Activated CD4-positive, CD25-positive, alpha-beta regulatory T cell treated with anti-CD3 and anti-CD28 coated beads, Interleukin-2, amount 50 U/mL, for 16 hours (primary cell): Measurements from ENCODE around the gene SHC3.

Experiments
- DNase-seq: peaks from one replicate; pipeline ENCODE4 v3.0.0-alpha.2; 2020; ENCODE audit warnings: low read depth, low spot score

SHC3 gene

GRCh38 chr9:89154651-89155336, 23.8 kb downstream of the SHC3 start:
- no peak for DNase-seq

DNA sequence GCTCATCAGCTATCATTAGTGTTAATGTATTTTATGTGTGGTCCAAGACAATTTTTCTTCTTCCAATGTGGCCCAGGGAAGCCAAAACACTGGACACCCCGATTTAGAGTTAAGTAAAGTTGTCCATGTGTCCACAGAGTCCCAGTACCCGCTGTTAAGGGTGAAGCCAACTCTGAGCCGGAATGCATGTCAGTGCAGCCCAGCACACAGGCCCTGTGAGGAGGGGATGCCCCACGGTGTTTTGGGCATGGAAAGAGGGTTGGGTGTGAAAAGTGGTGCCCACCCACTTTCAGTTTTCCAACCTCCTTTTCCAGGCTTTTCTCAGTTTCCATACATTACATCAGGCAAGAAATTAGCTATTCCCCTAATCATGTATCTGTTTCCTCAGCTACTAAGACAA, 24.4 kb downstream of the SHC3 start:
- no peak for DNase-seq

- DNase-seq: no peak
Observed at GRCh38 chr9:89153232-89154017, 25.2 kb downstream of the SHC3 start.

DNA sequence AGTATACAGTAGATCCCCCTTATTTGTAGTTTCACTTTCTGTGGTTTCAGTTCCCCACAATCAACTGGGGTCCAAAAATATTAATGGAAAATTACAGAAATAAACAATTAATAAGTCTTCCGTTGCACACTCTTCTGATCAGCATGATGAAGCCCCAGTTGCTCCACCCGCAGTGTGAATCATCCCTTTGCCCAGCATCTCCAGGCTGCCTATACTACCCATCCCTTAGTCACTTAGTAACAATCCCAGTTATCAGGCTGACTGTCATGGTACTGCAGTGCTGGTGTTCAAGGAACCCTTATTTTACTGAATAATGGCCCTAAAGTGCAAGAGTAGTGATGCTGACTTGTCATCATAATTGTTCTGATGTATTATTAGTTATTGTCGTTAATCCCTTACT, 28.9 kb downstream of the SHC3 start:
- no peak for DNase-seq

- no peak for DNase-seq
Observed at GRCh38 chr9:89145097-89145496, 33.5 kb downstream of the SHC3 start.

GRCh38 chr9:89144238-89144637, 34.4 kb downstream of the SHC3 start:
- DNase-seq: no peak

GRCh38 chr9:89143266-89143665, 35.4 kb downstream of the SHC3 start:
- no peak for DNase-seq

DNA sequence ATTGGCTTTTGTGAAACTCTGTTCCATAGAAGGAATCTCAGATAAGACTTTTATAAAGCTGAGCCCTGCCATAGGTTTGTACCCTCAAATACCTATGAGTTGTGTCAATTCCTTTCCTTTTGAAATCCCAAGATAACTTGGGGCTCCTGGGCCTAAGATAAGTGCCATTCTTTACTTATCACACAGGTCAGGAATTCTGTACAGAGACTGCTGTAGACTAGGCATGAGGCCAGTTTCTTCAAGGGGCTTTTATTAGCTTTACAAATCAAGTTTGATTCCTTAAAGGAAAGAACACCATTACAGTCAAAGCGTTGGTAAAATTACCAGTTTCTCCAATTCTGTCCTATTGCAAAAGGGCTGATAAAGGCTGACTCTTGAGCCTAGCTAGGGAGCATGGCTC, 39.2 kb downstream of the SHC3 start:
- no peak for DNase-seq

DNA sequence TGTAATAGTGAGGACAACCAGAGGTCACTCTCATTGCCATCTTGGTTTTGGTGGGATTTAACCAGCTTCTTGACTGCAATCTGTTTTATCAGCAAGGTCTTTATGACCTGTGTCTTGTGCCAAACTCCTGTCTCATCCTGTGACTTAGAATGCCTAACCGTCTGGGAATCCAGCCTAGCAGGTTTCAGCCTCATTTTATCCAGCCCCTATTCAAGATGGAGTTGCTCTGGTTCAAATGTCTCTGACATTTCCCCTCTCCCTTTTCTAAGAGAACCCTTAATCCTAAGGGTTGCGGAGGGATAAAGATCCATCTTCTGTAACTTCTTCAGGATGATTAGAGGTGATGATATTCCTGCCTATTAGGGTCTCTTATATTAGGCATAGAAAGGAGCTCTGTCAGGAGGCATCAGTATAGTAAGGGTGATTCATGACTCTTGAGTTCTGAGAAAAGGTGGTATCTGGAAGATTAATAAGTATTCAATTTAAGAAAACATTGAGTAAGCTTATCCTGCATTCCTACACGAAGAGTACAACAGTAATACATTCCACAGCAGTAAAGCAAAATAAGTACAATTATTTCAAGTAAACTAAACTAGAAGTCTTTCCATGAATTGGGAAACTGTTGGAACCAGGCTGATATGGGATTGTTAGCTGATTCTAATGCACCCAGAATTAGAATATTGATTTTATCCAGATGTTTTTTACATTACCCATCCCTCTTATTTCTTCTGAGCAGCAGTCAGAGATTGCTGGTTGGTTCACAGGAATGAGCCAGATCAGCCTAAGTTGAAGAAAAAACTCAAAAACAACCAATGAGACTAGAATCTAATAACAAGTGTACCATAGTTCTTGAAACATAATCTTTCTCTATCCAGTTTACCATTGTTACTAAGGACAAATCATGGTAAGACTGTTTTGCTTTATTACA, 39.9 kb downstream of the SHC3 start:
- no peak for DNase-seq

GRCh38 chr9:89137542-89138462, 40.8 kb downstream of the SHC3 start:
- no peak for DNase-seq

GRCh38 chr9:89135591-89136166, 42.9 kb downstream of the SHC3 start:
- DNase-seq: no peak

DNA sequence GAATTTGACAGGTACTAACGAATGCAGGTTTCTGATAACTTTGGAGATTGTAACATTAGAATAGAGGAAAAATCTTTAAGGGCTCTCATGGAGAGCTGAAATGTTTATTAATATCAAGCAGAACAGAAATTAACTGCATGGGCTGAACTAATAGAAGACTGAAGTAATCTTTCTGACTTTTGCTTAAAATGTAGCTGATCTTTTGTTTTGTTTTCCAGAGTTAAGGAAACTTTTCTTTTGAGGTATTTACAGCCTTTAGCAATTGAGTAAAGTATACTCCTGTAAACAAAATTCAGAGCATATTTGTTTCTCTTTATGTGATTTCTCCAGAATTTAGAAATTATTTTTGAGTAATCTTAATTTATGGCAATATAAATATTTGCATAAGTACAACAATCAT, 43.9 kb downstream of the SHC3 start:
- no peak for DNase-seq

GRCh38 chr9:89122949-89123348, 55.7 kb downstream of the SHC3 start:
- DNase-seq: no peak

DNA sequence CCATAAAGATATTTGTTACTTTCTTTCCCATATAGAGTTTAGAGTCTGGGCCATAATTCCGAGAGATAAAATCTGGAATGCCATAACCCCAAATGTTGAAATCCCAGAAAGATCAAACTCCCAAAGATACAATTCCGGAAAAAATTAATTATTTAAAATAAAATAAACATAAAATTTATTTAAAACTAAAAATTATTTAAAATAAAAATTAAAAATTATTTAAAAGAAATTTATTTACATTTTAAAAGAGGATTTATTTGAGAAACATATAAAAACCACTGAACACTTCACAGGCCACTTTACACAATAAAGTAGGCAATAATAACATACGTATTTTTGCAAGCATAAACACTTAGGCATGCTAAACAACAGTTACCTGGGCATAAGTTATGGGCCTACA, 57.9 kb downstream of the SHC3 start:
- DNase-seq: no peak

GRCh38 chr9:89116805-89117192, 61.8 kb downstream of the SHC3 start:
- no peak for DNase-seq

- no peak for DNase-seq
Observed at GRCh38 chr9:89116064-89116804, 62.4 kb downstream of the SHC3 start.

DNA sequence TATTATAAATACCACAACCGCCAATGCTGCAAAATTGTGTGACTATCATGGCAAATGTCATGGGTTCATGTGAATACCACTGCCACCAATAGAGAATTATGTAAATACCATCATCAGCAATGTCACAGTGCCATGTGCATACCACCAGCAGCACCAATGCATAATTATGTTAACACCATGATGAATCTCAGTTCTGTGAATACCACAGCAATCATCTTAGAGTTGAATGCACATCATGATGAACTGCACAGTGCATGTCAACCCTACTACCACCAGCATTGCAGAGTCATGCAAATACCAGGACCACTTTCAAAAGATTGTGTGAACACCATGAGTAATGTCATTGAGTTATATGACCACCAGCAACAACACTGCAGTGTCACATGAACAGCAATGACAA, 63.2 kb downstream of the SHC3 start:
- no peak for DNase-seq

GRCh38 chr9:89114741-89115140, 63.9 kb downstream of the SHC3 start:
- DNase-seq: no peak

GRCh38 chr9:89113851-89114250, 64.8 kb downstream of the SHC3 start:
- no peak for DNase-seq

DNA sequence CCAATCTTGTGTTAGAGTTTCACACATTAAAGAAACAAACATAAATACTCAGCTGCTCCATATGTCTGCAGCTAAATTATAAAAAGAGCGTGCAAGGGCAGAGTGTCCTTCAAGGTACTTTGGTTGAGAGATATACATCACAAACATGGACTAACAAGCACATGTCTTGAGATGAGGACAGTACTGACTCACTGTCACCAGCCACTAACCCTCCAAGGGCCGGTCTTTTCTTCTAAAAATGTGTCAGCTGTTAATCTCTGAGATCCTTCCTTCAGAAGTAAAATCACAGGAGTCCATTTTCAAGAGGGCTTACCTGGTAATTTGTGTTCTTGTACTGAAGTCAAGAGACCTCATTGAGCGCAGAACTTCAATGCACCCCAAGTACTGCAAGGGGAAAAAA, 66.4 kb downstream of the SHC3 start:
- DNase-seq: no peak
